GM12892 (cell line): ENCODE measurements around the gene CCNT1.
"Not testable (repeated sequence)": the region's sequence is repeated elsewhere in the genome, so short reads cannot be mapped to it uniquely, and the experiment has no call there.

ENCODE experiments used
- POLR2A ChIP-seq: IDR thresholded peaks from 2 replicates; pipeline ENCODE4 v1.6.1; 2011; ENCODE audit warnings: low read depth, low read length, control low read depth
- POLR2AphosphoS5 ChIP-seq: IDR thresholded peaks from 2 replicates; pipeline ENCODE4 v1.6.1; 2011; ENCODE audit warnings: low read depth, low read length, control low read depth
- TAF1 ChIP-seq: IDR thresholded peaks from 2 replicates; pipeline ENCODE4 v1.6.1; 2011; ENCODE audit warnings: low read depth, mild to moderate bottlenecking, control low read depth, low read length, borderline replicate concordance

GRCh38 chr12:48682533-48682905 is 34.0 kb downstream of the CCNT1 start:
- not testable (repeated sequence) for TF ChIP-seq POLR2A, POLR2AphosphoS5, TAF1
